Measurements from ENCODE around the gene AGTR2.

DNA sequence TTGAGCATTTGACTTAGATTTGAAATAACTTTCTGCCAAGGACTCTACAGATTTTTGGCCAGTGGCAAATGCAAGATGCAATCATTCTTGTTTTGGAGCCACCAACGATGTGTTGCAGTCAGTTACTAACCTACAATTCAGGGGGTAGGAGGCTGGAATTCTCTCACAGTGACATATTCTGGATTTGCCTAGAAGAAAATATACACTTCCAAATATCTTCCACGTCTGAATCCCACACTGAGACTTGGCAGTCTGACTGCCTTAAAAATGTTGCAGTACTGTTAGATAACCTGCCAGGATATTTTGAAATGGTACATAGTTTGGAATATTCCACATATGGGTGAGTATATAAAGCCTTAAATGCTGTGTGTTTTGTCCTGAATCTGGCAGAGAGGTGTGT lies 27.6 kb upstream of the AGTR2 start:
- TF ChIP-seq, protein P1, sequence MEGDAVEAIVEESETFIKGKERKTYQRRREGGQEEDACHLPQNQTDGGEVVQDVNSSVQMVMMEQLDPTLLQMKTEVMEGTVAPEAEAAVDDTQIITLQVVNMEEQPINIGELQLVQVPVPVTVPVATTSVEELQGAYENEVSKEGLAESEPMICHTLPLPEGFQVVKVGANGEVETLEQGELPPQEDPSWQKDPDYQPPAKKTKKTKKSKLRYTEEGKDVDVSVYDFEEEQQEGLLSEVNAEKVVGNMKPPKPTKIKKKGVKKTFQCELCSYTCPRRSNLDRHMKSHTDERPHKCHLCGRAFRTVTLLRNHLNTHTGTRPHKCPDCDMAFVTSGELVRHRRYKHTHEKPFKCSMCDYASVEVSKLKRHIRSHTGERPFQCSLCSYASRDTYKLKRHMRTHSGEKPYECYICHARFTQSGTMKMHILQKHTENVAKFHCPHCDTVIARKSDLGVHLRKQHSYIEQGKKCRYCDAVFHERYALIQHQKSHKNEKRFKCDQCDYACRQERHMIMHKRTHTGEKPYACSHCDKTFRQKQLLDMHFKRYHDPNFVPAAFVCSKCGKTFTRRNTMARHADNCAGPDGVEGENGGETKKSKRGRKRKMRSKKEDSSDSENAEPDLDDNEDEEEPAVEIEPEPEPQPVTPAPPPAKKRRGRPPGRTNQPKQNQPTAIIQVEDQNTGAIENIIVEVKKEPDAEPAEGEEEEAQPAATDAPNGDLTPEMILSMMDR (conservative IDR thresholded peaks at IDR 0.05; ENCODE audit: low read length) = no peak
- TF ChIP-seq EZH2phosphoT487 (IDR thresholded peaks at IDR 0.05; ENCODE audit: borderline replicate concordance) = no peak

Measured in Loucy (cell line).